GM20000 (cell line): ENCODE data around the gene ELK3.

Experiments used
- DNase-seq: peaks from one replicate; pipeline ENCODE4 v3.0.0; 2012; ENCODE audit warnings: low spot score
- CTCF ChIP-seq: IDR thresholded peaks from 2 replicates; pipeline ENCODE4 v1.5.1; 2012; ENCODE audit warnings: mild to moderate bottlenecking, control low read depth; ENCODE audit errors: extremely low read depth, missing control alignments

Gene ELK3

GRCh38 chr12:96241846-96242256 lies 47.7 kb downstream of the ELK3 start:
- no peak for DNase-seq
- no peak for TF ChIP-seq CTCF

DNA sequence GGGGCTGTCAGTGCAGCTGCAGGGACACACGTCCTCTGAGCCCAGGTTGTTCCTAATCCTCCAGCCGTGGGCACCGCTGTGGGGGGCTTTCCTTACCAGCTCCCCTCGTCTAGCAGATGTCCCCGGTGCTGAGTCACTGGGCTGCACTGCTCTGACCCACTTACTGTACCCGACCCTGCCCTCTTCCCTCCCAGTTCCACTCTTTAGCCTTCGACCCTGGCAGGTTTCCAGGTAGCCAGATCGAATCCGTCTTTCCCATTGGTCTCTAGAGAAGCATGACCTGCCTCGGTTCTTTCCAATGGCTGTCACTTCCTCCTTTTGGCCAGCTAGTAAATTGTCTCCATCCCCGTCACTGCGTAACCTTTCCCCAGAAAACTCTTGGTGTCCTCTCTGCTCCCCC lies 48.4 kb downstream of the ELK3 start:
- no peak for TF ChIP-seq CTCF
- no peak for DNase-seq

DNA sequence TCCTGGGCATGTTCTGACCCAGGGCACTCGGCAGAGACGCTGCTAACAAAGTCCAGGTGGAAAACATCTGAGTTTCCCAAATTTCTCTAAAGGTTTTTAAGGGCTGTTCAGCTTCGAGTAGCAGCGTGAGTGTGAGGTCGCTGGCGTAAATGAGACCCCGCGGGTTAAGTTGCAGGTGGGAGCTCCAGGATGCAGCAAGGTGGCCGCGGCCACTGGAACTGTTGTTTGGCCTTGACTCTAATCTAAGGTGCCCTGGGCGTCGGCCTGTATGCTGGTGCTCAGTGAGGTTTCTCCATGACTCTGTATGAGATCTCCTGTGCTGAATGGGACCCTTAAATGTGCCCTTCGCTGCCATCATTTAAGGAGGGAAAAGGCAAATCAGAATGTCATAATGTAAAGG lies 50.7 kb downstream of the ELK3 start:
- DNase-seq = no peak
- TF ChIP-seq CTCF = no peak

DNA sequence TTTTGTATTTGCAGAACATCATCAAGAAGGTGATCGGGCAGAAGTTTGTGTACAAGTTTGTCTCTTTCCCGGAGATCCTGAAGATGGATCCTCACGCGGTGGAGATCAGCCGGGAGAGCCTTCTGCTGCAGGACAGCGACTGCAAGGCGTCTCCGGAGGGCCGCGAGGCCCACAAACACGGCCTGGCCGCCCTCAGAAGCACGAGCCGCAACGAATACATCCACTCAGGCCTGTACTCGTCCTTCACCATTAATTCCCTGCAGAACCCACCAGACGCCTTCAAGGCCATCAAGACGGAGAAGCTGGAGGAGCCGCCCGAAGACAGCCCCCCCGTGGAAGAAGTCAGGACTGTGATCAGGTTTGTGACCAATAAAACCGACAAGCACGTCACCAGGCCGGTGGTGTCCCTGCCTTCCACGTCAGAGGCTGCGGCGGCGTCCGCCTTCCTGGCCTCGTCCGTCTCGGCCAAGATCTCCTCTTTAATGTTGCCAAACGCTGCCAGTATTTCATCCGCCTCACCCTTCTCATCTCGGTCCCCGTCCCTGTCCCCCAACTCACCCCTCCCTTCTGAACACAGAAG lies 52.8 kb downstream of the ELK3 start:
- TF ChIP-seq CTCF = no peak
- no peak for DNase-seq

- DNase-seq = no peak
Observed at GRCh38 chr12:96247563-96247962, 53.4 kb downstream of the ELK3 start.

GRCh38 chr12:96248136-96248931 lies 54.2 kb downstream of the ELK3 start:
- no peak for DNase-seq

More at GRCh38 chr12:96247563-96247962, 53.4 kb downstream of the ELK3 start:
- no peak for TF ChIP-seq CTCF

More at GRCh38 chr12:96248136-96248931, 54.2 kb downstream of the ELK3 start:
- no peak for TF ChIP-seq CTCF
